Tibial nerve (tissue), 4 donors: ENCODE measurements around the gene TANK.

Source experiments
- EP300 ChIP-seq, 2 donors: sonication (generic); formaldehyde crosslinking; IDR thresholded peaks; one replicate each; pipeline ENCODE4 v1.6.1; 2017; ENCODE audit warnings: antibody characterized with exemption in 2 of 2, mild to moderate bottlenecking in 1 of 2
- POLR2A ChIP-seq, 2 donors: fragments of 450-650 bp; IDR thresholded peaks; one replicate each; pipeline ENCODE4 v1.6.1; 2017; ENCODE audit warnings: antibody characterized with exemption in 2 of 2, mild to moderate bottlenecking in 2 of 2, moderate library complexity in 2 of 2
- TF ChIP-seq, protein P1 (sequence below), 5 experiments: fragments of 200-600 bp in 3 of 5; fragments of 450-650 bp in 2 of 5; sonication (generic) in 3 of 5; IDR thresholded peaks; one replicate each; pipeline ENCODE4 v1.5.1; 2016 to 2019; ENCODE audit warnings: antibody characterized with exemption in 5 of 5, mild to moderate bottlenecking in 3 of 5, moderate library complexity in 2 of 5

DNA sequence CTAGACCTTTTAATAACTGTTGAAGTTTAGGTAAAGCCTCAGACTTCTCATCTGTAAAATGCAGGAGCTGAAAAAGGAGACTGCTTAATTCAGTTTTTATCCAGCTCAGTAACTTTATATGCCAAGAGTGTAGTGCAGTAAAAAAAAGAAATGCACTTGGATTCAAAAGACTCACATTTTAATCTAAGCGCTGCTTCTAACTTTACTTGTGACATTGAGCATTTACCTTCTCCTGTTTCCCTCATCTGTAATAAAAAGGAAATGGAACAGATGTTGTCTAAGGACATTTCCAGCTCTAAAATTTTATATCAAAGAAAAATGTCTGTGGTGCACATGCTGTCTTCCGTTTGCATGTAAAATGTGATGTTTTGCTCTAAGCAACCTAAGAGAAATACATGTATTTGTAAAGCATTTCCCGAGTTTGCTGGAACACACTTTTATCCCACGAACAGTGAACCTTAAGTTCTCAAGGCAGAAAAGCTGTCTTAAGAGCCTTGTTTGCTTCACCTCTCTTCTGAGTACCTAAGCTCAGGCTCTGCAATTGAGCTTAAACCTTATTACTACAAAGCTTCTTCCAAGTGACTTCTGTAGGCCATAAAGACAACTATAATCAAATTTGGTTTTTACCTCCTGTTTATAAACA is 24.2 kb upstream of the TANK start:
- TF ChIP-seq, protein P1, sequence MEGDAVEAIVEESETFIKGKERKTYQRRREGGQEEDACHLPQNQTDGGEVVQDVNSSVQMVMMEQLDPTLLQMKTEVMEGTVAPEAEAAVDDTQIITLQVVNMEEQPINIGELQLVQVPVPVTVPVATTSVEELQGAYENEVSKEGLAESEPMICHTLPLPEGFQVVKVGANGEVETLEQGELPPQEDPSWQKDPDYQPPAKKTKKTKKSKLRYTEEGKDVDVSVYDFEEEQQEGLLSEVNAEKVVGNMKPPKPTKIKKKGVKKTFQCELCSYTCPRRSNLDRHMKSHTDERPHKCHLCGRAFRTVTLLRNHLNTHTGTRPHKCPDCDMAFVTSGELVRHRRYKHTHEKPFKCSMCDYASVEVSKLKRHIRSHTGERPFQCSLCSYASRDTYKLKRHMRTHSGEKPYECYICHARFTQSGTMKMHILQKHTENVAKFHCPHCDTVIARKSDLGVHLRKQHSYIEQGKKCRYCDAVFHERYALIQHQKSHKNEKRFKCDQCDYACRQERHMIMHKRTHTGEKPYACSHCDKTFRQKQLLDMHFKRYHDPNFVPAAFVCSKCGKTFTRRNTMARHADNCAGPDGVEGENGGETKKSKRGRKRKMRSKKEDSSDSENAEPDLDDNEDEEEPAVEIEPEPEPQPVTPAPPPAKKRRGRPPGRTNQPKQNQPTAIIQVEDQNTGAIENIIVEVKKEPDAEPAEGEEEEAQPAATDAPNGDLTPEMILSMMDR (IDR thresholded peaks at IDR 0.05), result no peak
- TF ChIP-seq POLR2A (IDR thresholded peaks at IDR 0.05) (no peak), EP300 (IDR thresholded peaks at IDR 0.05) (no peak)
